ENCODE results near the gene PTPN1. TPM values are rescaled to one million over a fixed set of nuclear protein-coding genes. Genes with fewer than 3 reads are reported as not detected.

Gene PTPN1
- total RNA-seq, 4 donors from 2014 or later: 20.7 to 26.7 (median 23.7) TPM

DNA sequence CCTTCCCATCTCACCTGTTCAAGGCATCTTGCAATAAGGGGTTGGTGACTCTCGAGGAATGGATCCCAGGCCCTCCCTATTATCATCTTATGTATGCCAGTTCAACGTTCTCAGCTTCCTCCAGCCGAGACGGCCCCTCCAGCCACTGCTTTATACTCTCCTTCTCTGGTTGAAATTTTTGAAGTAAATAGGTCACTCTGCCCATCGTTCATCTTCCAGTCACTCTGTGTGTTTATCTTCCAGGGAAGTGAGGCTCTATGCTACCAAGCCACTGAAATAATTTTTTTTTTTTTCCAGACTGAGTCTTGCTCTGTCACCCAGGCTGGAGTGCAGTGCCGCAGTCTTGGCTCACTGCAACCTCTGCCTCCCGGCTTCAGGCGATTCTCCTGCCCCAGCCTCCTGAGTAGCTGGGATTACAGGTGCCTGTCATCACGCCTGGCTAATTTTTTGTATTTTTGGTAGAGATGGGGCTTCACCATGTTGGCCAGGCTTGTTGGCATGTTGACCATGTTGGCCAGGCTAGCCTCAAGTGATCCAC, 17.0 kb downstream of the PTPN1 start:
- WGBS, 2 donors: 79 to 81% methylated on average over 9 of the region's 9 CpGs
- H3K9me3 ChIP-seq: no peaks in the 10 kb centered on the region
- TF ChIP-seq, protein P1, sequence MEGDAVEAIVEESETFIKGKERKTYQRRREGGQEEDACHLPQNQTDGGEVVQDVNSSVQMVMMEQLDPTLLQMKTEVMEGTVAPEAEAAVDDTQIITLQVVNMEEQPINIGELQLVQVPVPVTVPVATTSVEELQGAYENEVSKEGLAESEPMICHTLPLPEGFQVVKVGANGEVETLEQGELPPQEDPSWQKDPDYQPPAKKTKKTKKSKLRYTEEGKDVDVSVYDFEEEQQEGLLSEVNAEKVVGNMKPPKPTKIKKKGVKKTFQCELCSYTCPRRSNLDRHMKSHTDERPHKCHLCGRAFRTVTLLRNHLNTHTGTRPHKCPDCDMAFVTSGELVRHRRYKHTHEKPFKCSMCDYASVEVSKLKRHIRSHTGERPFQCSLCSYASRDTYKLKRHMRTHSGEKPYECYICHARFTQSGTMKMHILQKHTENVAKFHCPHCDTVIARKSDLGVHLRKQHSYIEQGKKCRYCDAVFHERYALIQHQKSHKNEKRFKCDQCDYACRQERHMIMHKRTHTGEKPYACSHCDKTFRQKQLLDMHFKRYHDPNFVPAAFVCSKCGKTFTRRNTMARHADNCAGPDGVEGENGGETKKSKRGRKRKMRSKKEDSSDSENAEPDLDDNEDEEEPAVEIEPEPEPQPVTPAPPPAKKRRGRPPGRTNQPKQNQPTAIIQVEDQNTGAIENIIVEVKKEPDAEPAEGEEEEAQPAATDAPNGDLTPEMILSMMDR (IDR thresholded peaks at IDR 0.05): no peak
- no peak for TF ChIP-seq POLR2A (IDR thresholded peaks at IDR 0.05)
- TF ChIP-seq EP300 (IDR thresholded peaks at IDR 0.05): no peak
- no peak overlapping the region for H3K27ac ChIP-seq
- H3K36me3 ChIP-seq: no peaks in the 10 kb centered on the region
- H3K4me3 ChIP-seq: no peak overlapping the region
- H3K27me3 ChIP-seq: no peaks in the 10 kb centered on the region
- DNase-seq (ENCODE audit: low spot score in 2 of 2): no peak
- H3K4me1 ChIP-seq: peaks cover 0 to 48% (median 22%) of the 10 kb centered on the region in 4 donors

DNA sequence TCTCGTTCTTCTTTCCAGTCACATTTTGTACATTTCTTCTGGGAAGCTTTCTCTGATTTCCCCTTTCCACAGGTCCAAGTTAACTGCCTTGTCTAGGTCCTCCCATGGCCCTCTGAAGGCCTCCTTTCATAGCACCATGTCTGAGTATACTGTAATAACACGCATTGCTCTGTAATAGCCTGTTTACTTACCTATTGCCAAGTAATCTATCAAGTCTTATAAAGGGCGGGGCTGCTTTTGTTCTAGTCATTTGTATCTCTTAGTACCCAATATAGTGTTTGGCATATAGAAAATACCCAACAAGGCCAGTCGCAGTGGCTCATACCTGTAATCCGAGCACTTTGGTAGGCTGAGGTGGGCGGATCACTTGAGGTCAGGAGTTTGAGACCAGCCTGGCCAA, 17.9 kb downstream of the PTPN1 start:
- no peak overlapping the region for H3K4me3 ChIP-seq
- H3K36me3 ChIP-seq: no peaks in the 10 kb centered on the region
- peaks cover 0 to 55% (median 26%) of the 10 kb centered on the region in 4 donors for H3K4me1 ChIP-seq
- H3K27me3 ChIP-seq: no peaks in the 10 kb centered on the region
- no peak for DNase-seq (ENCODE audit: low spot score in 2 of 2)
- TF ChIP-seq, protein P1 (IDR thresholded peaks at IDR 0.05): no peak
- no peak for TF ChIP-seq POLR2A (IDR thresholded peaks at IDR 0.05)
- no peak for TF ChIP-seq EP300 (IDR thresholded peaks at IDR 0.05)
- H3K9me3 ChIP-seq: no peaks in the 10 kb centered on the region
- 86 to 94% methylated on average over 6 of the region's 6 CpGs for WGBS, 2 donors
- H3K27ac ChIP-seq: no peak overlapping the region

DNA sequence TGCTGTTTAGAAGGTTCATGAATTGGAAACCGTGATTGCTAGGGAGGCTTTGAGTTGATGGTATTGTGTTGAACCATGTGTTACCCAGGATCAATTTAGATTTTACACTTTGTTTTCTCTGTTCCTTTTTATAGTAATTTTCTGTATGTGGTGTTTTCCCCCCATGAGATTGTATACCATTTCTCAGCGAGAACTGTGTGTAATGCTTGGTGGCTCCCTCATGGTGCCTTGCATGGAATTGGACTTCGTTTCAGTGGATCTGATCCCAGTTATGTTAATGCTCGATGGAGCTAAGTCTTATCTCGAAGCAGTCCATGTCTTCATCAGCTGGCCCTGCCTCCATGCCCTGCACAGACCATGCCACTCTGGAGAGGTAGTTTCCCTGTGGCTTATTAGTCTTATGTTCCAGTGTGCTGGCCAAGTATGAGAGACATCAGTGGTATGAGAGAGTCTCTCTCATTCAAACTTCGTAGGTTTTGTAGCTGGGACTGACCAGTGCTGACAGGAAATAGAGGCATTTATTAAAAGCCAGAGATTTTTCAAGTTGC, 18.7 kb downstream of the PTPN1 start:
- no peaks in the 10 kb centered on the region for H3K27me3 ChIP-seq
- no peak overlapping the region for H3K4me3 ChIP-seq
- no peaks in the 10 kb centered on the region for H3K9me3 ChIP-seq
- 66 to 68% methylated on average over 6 of the region's 6 CpGs for WGBS, 2 donors
- no peaks in the 10 kb centered on the region for H3K36me3 ChIP-seq
- DNase-seq (ENCODE audit: low spot score in 2 of 2): no peak
- TF ChIP-seq EP300 (IDR thresholded peaks at IDR 0.05): no peak
- TF ChIP-seq, protein P1 (IDR thresholded peaks at IDR 0.05): no peak
- no peak for TF ChIP-seq POLR2A (IDR thresholded peaks at IDR 0.05)
- no peak overlapping the region for H3K27ac ChIP-seq
- peaks cover 0 to 54% (median 26%) of the 10 kb centered on the region in 4 donors for H3K4me1 ChIP-seq

DNA sequence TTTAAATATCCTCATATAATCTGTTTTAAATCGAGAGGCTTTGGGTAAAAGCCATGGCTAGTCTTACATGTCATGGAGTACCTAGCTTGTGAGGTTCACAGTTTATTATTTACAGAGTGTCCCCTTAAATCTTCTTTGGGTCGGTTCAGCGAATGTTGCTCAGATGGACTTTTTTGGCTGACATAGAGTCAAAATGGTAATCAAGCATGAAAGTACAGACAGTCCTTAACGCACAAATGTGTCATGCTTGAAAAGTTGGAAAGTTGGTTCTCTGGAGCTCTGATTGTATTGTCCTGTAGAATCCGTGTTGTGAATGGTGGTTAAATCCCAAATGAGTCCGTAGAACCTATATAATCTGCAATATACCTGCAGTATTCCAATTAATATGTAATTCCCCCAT, 22.0 kb downstream of the PTPN1 start:
- H3K27ac ChIP-seq: no peak overlapping the region
- H3K4me3 ChIP-seq: no peak overlapping the region
- no peaks in the 10 kb centered on the region for H3K9me3 ChIP-seq
- H3K4me1 ChIP-seq: peaks cover 0 to 63% (median 24%) of the 10 kb centered on the region in 4 donors
- DNase-seq (ENCODE audit: low spot score in 2 of 2): no peak
- H3K36me3 ChIP-seq: no peaks in the 10 kb centered on the region
- no peaks in the 10 kb centered on the region for H3K27me3 ChIP-seq
- WGBS, 2 donors: 91% methylated on average over 6 of the region's 6 CpGs
- TF ChIP-seq POLR2A (IDR thresholded peaks at IDR 0.05): no peak

DNA sequence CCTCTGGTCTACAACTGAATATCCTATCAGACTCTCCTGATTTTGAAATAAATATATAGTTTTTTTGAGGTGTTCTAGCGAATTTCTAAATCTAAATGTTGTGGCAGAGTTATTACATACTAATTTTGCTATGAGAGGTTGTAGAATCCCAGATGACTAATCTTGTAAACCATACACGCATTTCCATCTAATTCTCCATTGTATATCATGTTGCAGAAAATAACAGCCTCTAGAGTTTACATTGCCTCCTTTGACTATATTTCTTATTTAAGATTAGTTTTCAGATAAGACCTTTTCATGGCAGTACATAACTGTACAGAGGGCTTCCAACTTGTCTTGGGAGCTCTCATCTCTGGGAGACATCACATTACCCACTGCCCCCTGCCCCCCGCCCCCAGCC, 22.9 kb downstream of the PTPN1 start:
- no peaks in the 10 kb centered on the region for H3K27me3 ChIP-seq
- H3K36me3 ChIP-seq: no peaks in the 10 kb centered on the region
- H3K4me1 ChIP-seq: peaks cover 0 to 57% (median 23%) of the 10 kb centered on the region in 4 donors
- H3K27ac ChIP-seq: no peak overlapping the region
- no peak overlapping the region for H3K4me3 ChIP-seq
- no peak for TF ChIP-seq EP300 (IDR thresholded peaks at IDR 0.05)
- TF ChIP-seq, protein P1 (IDR thresholded peaks at IDR 0.05): no peak
- no peaks in the 10 kb centered on the region for H3K9me3 ChIP-seq
- DNase-seq (ENCODE audit: low spot score in 2 of 2): no peak
- WGBS, 2 donors: 76 to 80% methylated on average over 3 of the region's 3 CpGs
